GM15510 (cell line): ENCODE measurements around the gene NUP62.

Source experiments
- POLR2A ChIP-seq: IDR thresholded peaks from 3 replicates; pipeline ENCODE4 v1.6.1; 2011; ENCODE audit warnings: borderline replicate concordance; ENCODE audit not compliant: insufficient read length; ENCODE audit errors: extremely low read depth

NUP62 gene

DNA sequence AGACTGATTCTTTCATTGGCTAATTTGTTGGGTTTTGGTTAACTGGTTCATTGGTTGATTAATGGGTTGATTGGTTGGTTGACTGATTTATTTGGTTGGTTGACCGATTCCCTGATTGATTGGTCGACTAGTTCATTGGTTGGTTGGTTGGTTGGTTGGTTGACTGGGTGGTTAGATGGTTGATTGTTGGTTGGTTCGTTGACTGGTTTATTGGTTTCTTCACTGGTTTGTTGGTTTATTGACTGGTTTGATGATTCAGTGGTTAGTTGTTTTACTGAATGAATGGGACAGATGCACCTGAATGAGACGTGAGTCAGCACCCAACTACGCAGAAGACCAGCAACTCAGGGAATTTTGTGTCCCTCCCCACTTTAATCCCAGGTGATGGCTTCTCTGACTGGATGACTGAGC lies 2.7 kb upstream of the NUP62 start:
- peak; percentile 9 for TF ChIP-seq POLR2A

DNA sequence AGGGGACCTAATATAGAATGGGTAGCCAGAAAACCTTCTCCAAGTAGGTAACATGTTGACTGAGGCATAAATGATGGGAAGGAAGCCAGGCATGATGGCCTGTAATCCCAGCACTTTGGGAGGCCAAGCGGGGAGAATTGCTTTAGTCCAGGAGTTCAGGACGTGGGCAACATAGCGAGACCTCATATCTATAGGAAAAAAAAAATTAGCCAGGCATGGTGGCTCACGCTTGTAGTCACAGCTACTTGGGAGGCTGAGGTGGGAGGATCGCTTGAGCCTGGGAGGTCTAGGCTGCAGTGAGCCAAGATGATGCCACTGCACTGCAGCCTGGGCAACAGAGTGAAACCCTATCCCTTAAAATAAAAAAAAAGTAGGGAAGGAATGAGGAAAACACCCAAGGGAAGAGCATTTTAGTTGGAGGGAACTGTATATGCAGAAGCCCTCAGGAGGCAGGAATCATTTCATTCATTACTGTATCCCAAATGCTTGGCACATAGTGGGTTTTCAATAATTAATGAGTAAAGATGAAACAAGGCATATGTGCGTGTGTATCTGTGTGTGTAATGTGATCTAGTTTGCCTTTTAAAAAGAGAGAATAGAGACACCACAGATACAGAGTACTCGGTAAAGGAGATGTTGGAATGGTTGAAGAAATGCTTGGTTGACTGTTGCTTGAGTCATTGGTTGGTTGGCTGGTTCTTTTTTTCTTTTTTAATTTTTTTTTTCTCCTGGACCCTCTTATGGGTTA lies 2.2 kb upstream of the NUP62 start:
- TF ChIP-seq POLR2A: peak; percentile 13

DNA sequence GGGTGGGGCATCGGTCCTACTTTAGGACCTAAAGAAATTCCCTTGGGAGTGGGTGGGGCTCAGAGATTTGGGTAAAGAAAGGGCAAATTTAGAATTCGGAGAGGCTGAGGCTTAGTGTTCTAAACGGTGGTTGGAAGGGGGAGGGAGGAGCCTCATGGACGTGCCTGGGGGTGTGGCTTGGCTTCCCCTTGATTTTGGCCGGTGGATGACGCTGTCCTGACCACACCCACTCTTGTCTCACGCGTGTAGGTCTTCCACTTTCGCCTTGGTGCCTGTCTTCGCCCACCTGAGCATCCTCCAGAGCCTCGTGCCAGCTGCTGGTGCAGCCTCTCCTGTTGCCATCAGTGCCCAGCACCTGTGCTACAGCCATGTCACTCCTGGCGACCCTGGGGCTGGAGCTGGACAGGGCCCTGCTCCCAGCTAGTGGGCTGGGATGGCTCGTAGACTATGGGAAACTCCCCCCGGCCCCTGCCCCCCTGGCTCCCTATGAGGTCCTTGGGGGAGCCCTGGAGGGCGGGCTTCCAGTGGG lies 1.2 kb upstream of the NUP62 start:
- TF ChIP-seq POLR2A: no peak

DNA sequence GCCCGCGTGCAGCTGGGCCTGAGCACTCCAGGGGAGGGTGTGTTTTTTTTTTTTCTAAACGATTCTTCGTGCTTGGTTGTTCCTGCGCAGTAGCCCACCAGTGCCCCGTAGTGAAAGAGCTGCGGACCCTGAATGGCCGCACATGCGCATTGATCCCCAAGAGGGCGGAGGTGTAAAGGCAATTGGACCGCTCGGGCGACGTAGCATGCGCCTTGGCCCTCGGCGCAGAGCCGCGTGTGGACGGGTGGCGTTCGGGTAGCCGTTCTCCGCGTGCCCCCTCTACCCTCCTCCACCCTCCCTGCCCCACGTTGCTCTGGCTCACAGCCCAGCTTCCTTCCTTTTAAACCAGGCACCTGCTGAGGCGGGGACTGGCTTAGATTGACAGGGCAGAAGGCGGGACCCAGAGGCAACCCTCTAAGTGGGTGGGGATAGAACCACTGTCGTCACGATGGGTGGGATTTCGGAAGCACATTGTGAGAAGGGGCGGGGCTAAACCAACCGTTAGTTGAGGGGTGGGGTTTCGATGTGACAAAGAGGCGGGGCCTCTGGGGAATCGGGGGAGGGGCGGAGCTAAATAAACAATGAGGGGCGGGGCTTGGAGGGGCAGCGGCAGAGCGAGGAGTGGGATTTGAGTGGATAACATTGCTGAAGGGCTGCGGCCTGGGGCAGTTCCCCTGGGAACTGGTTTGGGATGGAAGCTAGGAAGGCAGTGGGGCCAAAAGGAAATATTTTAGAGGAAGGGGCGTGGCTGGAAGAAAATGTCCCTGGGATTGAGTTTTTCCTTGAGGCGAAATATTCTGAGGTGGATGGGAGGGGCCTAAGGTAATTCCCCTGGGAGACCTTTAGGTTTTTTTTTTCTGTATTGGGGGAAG lies 543 bp upstream of the NUP62 start:
- peak; percentile 95 for TF ChIP-seq POLR2A

DNA sequence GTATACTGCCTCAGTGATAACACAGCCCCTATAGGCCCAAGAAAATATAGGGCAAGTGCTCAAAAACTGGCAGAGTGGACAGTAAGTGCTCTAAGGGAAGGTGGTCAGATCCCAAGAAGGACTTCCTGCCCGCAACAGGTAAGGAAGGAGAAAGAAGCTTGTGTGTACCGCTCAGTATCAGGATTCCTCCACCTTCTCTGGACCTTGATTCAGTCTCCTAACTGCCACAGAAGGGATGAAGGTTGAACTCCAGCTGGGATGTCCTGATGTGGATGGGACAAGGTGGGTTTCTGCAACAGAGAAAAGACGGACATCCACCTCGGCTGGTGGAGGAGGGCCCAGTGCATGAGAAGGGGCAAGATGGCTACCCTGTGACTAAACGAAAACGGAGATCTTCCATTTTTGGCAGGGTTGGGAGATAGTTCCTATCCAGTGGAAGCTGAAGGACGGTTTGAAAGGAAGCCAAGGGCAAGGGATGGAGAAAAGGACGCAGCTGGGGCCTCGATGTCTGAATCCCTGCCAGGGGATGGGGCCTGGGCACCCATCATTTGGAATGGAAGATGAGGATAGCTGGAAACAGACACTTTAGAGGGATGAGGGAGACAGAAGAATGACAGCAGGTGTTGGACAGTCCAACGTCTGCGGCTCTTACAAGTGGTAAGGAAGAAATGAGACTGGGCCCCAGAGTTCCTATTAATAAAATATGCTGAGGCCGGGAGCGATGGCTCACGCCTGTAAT lies 1.6 kb downstream of the NUP62 start:
- no peak for TF ChIP-seq POLR2A

DNA sequence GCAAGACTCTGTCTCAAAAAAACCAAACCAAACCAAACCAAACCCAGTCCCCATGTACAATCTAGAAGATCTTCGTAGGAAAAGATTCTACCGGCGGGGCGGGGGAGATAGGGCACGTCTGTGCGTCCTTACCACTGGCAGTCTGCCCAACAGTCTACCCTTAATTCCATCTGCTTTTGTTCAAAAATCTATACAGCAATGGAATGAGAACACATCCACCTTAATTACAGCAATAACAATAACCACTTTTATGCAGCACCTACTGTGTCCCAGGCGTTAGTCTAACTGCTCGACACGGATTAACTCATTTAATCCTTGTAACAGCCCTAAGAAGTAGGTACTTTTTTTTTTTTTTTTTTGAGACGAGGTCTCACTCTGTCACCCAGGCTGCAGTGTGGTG lies 2.8 kb downstream of the NUP62 start:
- TF ChIP-seq POLR2A: no peak

DNA sequence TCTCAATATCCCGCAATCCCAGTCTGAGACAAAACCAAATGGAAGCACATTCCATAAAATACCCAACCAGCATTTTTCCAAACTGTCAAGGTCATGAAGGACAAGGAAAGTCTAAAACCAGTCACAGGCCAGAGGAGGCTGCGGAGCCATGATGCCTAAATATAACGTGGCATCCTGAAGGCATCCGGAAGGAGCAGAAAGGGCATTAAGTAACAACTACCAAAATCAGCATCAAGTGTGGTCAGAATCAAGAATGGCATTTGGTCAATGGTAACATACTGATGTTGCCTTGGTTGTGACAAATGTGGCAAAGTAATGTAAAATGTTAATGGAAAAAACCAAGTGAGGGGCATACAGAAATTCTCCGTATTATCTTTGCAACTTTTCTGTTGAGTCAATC lies 3.8 kb downstream of the NUP62 start:
- TF ChIP-seq POLR2A: no peak

DNA sequence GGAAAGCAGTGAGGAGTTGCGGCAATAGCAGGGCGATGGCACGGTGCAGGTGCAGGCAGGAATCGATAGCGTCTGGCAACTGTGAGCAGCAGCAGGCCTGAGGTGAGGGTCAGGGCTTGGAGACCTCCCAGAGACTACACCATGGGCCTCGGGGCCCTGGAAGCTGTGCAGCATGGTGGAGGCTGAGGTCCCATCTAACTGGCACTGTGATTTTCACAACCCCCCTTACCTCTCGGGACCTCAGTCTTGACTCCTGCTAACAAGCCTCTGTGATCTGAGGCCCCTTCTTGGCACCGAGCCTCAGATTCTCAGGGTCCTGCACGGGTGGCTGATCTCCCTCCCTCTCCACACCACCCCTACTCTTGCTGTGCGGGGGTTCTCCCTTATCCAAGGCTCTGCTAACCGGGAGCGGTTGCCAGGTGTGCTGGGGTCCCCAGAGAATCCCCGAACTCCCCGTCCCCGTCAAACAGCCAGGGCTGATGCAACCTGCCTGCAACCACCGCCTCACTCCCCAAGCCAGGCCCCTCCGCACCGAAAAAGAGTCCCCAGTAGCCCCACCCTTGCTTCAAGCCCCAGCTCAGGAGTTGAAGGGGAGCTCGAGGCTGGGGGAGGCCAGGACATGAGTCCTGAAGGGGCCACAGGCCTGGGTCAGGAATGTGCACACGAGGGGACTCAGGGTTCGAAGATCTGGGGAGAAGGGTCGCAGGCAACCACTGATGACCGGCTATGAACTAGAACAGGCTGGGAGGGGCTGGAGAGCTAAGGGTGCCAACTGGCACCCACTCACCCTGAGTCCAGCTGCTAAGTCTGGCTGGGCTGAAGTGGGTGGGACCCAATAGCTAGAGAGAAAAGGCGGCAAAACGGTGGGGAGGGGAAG lies 5.1 kb downstream of the NUP62 start:
- TF ChIP-seq POLR2A: no peak

DNA sequence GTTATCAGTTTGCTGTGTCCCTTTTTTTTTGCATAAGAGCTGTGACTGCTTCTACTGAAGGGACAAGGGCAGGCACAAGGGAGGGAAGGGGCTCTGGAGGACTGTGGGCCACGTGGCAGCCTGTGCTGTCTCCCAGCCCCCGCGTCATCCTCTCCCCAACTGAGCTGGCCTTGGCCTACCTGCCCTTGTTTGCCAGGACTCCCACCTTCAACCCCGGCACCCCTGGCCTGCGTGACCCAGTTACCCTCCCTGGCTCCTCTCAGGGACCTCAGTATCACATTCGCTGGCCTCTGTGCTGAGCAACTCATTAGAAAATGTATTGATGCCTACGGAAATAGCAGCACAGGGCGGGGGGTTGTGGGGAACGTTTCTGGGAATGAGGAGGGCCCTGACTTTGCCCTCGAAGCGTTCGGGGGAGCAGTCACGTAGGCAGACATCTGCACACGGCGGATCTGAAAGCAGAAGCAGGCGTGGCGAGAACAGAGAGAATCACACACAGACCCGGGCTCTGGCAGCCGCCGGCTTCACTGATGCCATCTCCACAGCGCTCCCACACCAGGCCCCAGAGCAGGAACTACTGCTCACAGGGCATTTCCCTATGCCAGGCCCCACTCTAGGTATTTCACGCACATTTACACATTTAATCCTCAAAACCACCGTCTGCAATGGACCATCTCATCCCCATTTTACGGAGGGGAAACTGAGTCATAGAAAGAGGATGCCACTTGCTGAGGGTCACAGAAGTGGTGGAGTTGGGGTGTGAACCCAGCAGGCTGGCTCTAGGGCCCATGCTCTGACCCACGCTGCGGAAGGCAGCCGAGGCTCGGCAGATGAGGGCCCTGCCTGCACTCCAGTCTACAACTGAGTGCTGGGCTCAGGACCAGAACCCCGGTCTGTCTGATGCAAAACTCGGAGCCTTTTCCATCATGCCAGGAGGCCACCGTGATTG lies 6.0 kb downstream of the NUP62 start:
- no peak for TF ChIP-seq POLR2A

DNA sequence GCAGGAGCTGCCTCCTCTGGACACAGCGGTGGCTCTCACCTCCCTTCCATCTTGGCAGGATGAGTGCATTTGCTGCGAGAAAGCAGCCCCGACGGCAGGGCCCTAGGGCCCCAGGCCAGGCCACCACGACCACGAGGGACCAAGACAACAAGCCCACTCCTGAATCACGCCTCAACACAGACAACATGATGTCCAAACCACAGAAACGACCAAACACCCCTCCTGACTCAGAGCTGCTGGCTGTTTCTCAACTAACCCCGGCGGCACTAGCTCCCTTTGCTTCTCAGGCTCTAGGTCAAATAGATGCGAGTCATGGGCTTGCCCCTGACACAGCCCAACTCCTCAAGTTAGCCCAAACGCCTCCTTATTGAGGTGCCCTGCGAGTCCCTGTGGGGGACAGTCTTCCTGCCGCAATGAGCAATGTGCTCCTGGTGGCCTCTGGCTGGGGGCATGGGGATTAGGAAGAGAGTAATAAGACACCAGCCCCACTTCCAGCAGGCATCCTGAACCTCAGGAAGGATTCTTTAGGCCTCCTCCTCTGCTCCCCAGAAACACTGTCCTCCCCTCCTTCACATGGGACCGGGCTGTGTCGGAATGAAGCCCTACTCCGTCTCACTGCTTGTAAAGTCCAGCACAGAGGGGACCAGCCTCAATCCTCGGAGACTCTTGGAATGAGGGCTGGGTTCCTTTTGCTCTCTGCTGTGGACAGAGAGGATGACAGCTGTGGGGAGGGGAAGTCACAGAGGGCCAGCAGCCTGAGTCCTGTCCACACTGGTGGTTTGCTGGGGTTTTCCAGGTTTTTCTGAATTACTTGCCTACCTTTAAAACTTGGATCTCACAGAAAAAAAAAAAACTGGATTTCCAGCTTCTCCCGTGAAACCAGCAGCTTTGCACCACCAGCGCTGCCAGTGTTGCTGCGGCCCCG lies 7.2 kb downstream of the NUP62 start:
- no peak for TF ChIP-seq POLR2A

DNA sequence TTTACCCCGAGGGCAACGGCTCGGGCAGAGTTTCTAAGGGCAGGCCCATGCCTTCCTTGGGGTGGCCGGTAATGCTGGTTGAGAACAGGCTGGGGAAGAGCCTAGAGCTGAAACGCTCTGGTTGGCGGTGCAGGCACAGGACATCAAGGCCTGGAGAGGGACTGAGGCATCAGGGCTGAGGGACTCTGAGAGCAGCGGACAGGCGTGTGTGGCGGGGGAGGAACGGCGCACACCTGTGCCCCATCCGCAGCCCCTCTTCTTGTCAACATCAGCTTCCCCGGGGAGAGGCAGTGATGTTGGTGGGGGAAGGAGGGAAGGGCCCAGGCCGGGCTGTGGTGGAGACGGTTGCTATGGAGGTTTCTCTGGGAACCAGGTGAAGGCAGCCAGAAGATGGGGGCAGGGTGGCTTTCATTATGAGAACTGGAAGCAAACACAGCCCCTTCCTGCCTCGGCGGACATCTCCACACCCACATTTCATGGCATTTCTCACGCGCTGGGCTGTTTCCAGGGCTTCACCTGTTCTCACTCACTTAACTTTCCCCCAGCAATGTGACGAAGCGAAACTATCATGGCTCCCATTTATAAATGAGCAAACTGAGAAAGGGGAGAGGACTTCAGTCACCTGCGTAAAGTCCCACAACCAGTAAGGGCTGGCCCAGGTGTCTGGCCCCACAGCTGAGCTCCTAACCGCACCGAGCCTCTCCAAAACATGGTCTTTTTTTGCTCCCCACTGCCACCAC lies 8.5 kb downstream of the NUP62 start:
- TF ChIP-seq POLR2A: no peak

DNA sequence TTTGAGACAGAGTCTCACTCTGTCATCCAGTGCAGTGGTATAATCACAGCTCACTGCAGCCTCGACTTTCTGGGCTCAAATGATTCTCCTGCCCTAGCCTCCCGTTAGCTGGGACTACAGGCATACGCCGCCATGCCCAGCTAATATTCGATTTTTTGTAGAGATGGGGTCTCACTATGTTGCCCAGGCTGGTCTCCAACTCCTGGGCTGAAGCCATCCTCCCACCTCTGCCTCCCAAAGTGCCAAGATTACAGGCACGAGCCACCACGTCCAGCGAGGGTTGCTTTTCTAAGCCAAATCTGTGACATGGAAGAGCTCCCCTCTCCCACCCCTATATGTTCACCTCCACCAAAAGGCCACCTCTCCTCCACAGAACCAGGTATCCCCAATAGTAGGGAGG lies 11.2 kb downstream of the NUP62 start:
- no peak for TF ChIP-seq POLR2A
